ENCODE measurements around the gene RPL41.
A peak's percentile ranks its signal among the peaks of the same experiment; 100 is the strongest.

RPL41 gene

GRCh38 chr12:56104109-56104814 is 12.2 kb upstream of the RPL41 start, which contains the start of gene PA2G4 (continued):
- TF ChIP-seq ZNF580 (tag by site-specific recombination; IDR thresholded peaks at IDR 0.05) (no peak), ZNF335 (tag by site-specific recombination; conservative IDR thresholded peaks at IDR 0.05) (peak; percentile 98; the same call in 1 of the 2 replicates), ZNF391 (tag by site-specific recombination; IDR thresholded peaks at IDR 0.05; ENCODE audit: borderline replicate concordance, low read depth) (no peak; the same call in 1 of the 2 replicates), ZNF138 (tag by site-specific recombination; IDR thresholded peaks at IDR 0.05; ENCODE audit: borderline replicate concordance) (no peak), ZNF26 (tag by site-specific recombination; IDR thresholded peaks at IDR 0.05) (no peak), ZNF548 (tag by site-specific recombination; IDR thresholded peaks at IDR 0.05) (no peak), ZFP41 (tag by site-specific recombination; IDR thresholded peaks at IDR 0.05; ENCODE audit: borderline replicate concordance) (no peak), ZNF518A (tag by site-specific recombination; conservative IDR thresholded peaks at IDR 0.05; ENCODE audit: low read depth) (no peak), ZSCAN30 (tag by site-specific recombination; IDR thresholded peaks at IDR 0.05) (peak; percentile 70), ZSCAN4 (tag by site-specific recombination; IDR thresholded peaks at IDR 0.05) (no peak), RBAK (tag by site-specific recombination; IDR thresholded peaks at IDR 0.05) (no peak), SP3 (tag by site-specific recombination; IDR thresholded peaks at IDR 0.05) (peak; percentile 95), ZNF488 (tag by site-specific recombination; IDR thresholded peaks at IDR 0.05) (no peak), HOXC10 (CRISPR knock-in tag; IDR thresholded peaks at IDR 0.05) (no peak), CTCF (tag by site-specific recombination; IDR thresholded peaks at IDR 0.05) (no peak; the same call in 1 of the 2 replicates), ZNF639 (tag by site-specific recombination; IDR thresholded peaks at IDR 0.05) (no peak), ZNF624 (tag by site-specific recombination; IDR thresholded peaks at IDR 0.05) (no peak), ZIC2 (tag by site-specific recombination; IDR thresholded peaks at IDR 0.05) (peak; percentile 68; the same call in 1 of the 2 replicates), BCL11A (tag by site-specific recombination; IDR thresholded peaks at IDR 0.05; ENCODE audit: low read depth) (peak; percentile 78; the same call in 1 of the 2 replicates), ZFHX2 (tag by site-specific recombination; conservative IDR thresholded peaks at IDR 0.05) (no peak; the same call in 1 of the 2 replicates), ZNF221 (tag by site-specific recombination; IDR thresholded peaks at IDR 0.05; ENCODE audit: borderline replicate concordance) (no peak), REST (tag by site-specific recombination; IDR thresholded peaks at IDR 0.05) (0 out of 2 replicates have a peak, but pooled peaks have one; percentile 46)

All from HEK293 (cell line).